CD8-positive, alpha-beta memory T cell (primary cell): Measurements from ENCODE around the gene EEA1. TPM values are rescaled to one million over a fixed set of nuclear protein-coding genes. Genes with fewer than 3 reads are reported as not detected.
"Not testable (repeated sequence)": the region's sequence is repeated elsewhere in the genome, so short reads cannot be mapped to it uniquely, and the experiment has no call there.

Source experiments
- CTCF ChIA-PET: fragments of 350-600 bp; sonication (Branson Sonifier 250); formaldehyde crosslinking; loops from one replicate; lab custom pipeline; 2021; ENCODE audit warnings: antibody characterized with exemption; lab: Charles Lee
- POLR2A ChIA-PET: fragments of 350-600 bp; sonication (Branson Sonifier 250); formaldehyde crosslinking; loops from one replicate; lab custom pipeline; 2021; ENCODE audit warnings: antibody characterized with exemption; lab: Charles Lee
- DNase-seq, 5 donors: peaks; one replicate each; pipeline versions ENCODE4 v3.0.0 to v3.0.0-alpha.2; 2020 to 2022; ENCODE audit warnings: mixed read lengths in 1 of 5
- H3K27ac ChIP-seq: one replicate; pipeline ENCODE4 v1.7.0; 2013; ENCODE audit warnings: low read depth, mild to moderate bottlenecking, low read length, moderate library complexity
- H3K27me3 ChIP-seq: 2 replicates; pipeline ENCODE4 v1.7.0; 2013; ENCODE audit warnings: low read length, mild to moderate bottlenecking; ENCODE audit not compliant: insufficient read depth, poor library complexity, severe bottlenecking
- H3K36me3 ChIP-seq: 2 replicates; pipeline ENCODE4 v1.7.0; 2013; ENCODE audit warnings: mild to moderate bottlenecking, low read length, moderate library complexity; ENCODE audit not compliant: insufficient read depth
- H3K4me1 ChIP-seq: 2 replicates; pipeline ENCODE4 v1.7.0; 2013; ENCODE audit warnings: mild to moderate bottlenecking, low read length, moderate library complexity; ENCODE audit not compliant: insufficient read depth
- H3K4me3 ChIP-seq: 2 replicates; pipeline ENCODE4 v1.7.0; 2013; ENCODE audit warnings: mild to moderate bottlenecking, low read length
- H3K9me3 ChIP-seq: 2 replicates; pipeline ENCODE4 v1.7.0; 2013; ENCODE audit warnings: mild to moderate bottlenecking, low read length
- H3K27ac Mint-ChIP-seq, 8 donors: one replicate each; pipeline ENCODE4 v1.8.0; 2020 to 2021; ENCODE audit warnings: mixed read lengths in 8 of 8, mild to moderate bottlenecking in 6 of 8, inconsistent platforms in 3 of 8, moderate library complexity in 3 of 8
- H3K27me3 Mint-ChIP-seq, 2 donors: one replicate each; pipeline ENCODE4 v1.8.0; 2020 to 2021; ENCODE audit warnings: mixed read lengths in 2 of 2, mild to moderate bottlenecking in 1 of 2, moderate library complexity in 1 of 2
- H3K36me3 Mint-ChIP-seq, 3 donors: one replicate each; pipeline ENCODE4 v1.8.0; 2020 to 2021; ENCODE audit warnings: mixed read lengths in 3 of 3, inconsistent platforms in 1 of 3, mild to moderate bottlenecking in 1 of 3
- H3K4me1 Mint-ChIP-seq, 3 donors: one replicate each; pipeline ENCODE4 v1.8.0; 2020 to 2021; ENCODE audit warnings: mixed read lengths in 3 of 3, inconsistent platforms in 1 of 3, mild to moderate bottlenecking in 1 of 3
- H3K4me3 Mint-ChIP-seq, 7 donors: one replicate each; pipeline ENCODE4 v1.8.0; 2020 to 2021; ENCODE audit warnings: mixed read lengths in 7 of 7, mild to moderate bottlenecking in 6 of 7, moderate library complexity in 4 of 7, inconsistent platforms in 2 of 7
- H3K9me3 Mint-ChIP-seq, 5 donors: one replicate each; pipeline ENCODE4 v1.8.0; 2020 to 2022; ENCODE audit warnings: mixed read lengths in 5 of 5, mild to moderate bottlenecking in 3 of 5, moderate library complexity in 2 of 5, inconsistent platforms in 1 of 5
- polyA plus RNA-seq: library from polyadenylated mRNA; unstranded; fragments of 300-500 nt; fragmentation: Illumina TruSeq; gene quantifications from one replicate; pipeline ENCODE4 v1.2.3, GENCODE V29; 2021
- total RNA-seq, 2 experiments: library from RNA; stranded (reverse); gene quantifications; one replicate each; pipeline ENCODE4 v1.2.3, GENCODE V29; 2021

The EEA1 gene
- total and polyA plus RNA-seq, 3 experiments from 2014 or later = 9.3 to 23.6 (median 21.5) TPM

DNA sequence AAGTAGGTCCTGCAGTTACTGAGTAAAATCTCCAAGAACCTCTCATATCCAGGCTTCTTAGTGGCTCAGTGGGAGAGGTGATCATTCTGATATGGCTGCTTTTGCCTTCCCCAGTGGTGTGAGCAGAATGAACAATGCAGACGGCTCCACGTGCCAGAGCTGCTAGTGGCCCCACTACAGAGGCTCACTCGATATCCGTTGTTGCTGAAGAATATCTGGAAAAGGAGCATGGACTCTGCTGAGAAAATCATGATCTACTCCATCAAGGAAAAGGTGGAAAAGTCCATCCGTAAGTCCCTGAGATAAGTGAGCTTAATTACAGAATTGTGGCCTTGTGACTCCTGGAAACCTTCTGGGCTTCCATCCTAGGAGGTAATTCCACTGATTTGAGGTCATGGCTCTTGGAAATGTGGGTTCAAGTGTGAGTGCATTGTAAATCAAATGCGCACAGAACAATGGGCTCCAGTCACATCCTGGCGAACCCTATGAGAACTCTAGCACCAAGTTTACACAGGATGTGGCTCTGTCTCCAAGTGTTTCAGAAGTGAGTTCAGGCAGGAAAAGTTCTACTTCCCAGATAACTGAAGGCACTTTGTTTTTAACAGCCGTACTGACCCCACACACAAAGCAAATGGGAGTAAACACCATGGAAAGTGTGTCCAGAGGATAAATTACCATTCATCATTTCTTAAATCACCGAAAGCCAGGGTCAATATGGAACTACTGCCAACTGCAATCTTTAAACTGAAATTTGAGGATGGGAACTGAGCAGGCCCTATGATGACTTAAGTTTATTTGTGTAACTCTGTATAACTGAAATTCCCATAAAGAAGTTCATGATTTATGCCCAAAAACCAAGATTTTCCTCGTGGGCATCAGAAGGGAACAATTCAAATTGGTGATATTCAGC, 174.9 kb downstream of the EEA1 start:
- H3K4me3 Mint-ChIP-seq = no peak overlapping the region
- no peaks in the 10 kb centered on the region for H3K9me3 ChIP-seq
- H3K36me3 Mint-ChIP-seq = no peaks in the 10 kb centered on the region
- no peak overlapping the region for H3K4me3 ChIP-seq
- H3K27me3 ChIP-seq = no peaks in the 10 kb centered on the region
- peaks cover 7% of the 10 kb centered on the region for H3K4me1 ChIP-seq
- peaks cover 11 to 17% (median 11%) of the 10 kb centered on the region in 3 donors for H3K4me1 Mint-ChIP-seq
- H3K27ac ChIP-seq = no peak overlapping the region
- ChIA-PET CTCF (no interaction called here), POLR2A (no interaction called here)
- no peaks in the 10 kb centered on the region for H3K9me3 Mint-ChIP-seq
- H3K27ac Mint-ChIP-seq = no peak overlapping the region
- H3K27me3 Mint-ChIP-seq = peaks cover 0 to 9% of the 10 kb centered on the region in 2 donors
- no peak for DNase-seq
- H3K36me3 ChIP-seq = no peaks in the 10 kb centered on the region

DNA sequence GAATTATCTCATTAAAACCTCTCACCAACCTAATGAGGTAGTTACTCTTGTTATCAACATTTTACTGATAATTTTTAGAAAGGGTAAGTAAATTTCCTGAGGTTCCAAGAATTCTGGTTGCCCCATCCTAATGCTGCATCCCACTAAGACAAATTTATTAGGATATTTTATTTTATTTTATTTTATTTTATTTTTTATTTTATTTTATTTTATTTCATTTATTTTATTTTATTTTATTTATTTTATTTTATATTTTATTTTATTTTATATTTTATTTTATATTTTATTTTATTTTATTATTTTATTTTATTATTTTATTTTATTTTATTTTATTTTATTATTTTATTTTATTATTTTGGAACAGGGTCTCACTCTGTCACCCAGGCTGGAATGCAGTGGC, 179.4 kb downstream of the EEA1 start:
- H3K36me3 ChIP-seq, H3K4me1 ChIP-seq, CTCF ChIA-PET, H3K4me3 Mint-ChIP-seq, DNase-seq, H3K9me3 ChIP-seq, H3K27ac ChIP-seq, H3K27me3 Mint-ChIP-seq, H3K27me3 ChIP-seq, H3K9me3 Mint-ChIP-seq, H3K4me1 Mint-ChIP-seq, H3K36me3 Mint-ChIP-seq, H3K4me3 ChIP-seq: not testable (repeated sequence)
- POLR2A ChIA-PET = interaction anchor here (0.6 kb wide), 1 partner anchor 186 kb away, joined by 3 read pairs; no protein-coding TSS in a partner anchor
- H3K27ac Mint-ChIP-seq = peak overlapping the region in 1 of 8 donors; percentile 36

DNA sequence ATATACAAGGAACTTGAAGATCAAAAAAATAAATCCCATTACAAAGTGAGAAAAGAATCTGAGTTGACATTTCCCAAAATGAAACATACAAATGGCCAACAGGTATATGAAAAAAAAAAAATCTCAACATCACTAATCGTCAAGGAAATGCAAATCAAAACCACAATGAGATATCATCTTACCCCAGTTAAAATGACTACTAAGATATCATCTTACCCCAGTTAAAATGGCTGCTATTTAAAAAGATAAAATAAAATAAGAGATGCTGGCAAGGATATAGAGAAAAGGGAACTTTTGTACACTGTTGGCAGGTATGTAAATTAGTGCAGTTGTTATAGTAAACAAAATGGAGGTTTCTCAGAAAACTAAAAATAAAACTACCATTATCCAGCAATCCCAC, 181.9 kb downstream of the EEA1 start:
- H3K4me3 ChIP-seq = no peak overlapping the region
- no peak overlapping the region for H3K27ac ChIP-seq
- no peaks in the 10 kb centered on the region for H3K36me3 ChIP-seq
- H3K4me1 ChIP-seq = no peaks in the 10 kb centered on the region
- H3K36me3 Mint-ChIP-seq = no peaks in the 10 kb centered on the region
- peaks cover 2 to 5% (median 4%) of the 10 kb centered on the region in 3 donors for H3K4me1 Mint-ChIP-seq
- H3K27me3 ChIP-seq = no peaks in the 10 kb centered on the region
- H3K27me3 Mint-ChIP-seq = peaks cover 4 to 11% of the 10 kb centered on the region in 2 donors
- no peak for DNase-seq
- ChIA-PET POLR2A (no interaction called here), CTCF (no interaction called here)
- no peaks in the 10 kb centered on the region for H3K9me3 ChIP-seq
- H3K27ac Mint-ChIP-seq = no peak overlapping the region
- no peaks in the 10 kb centered on the region for H3K9me3 Mint-ChIP-seq
- no peak overlapping the region for H3K4me3 Mint-ChIP-seq

DNA sequence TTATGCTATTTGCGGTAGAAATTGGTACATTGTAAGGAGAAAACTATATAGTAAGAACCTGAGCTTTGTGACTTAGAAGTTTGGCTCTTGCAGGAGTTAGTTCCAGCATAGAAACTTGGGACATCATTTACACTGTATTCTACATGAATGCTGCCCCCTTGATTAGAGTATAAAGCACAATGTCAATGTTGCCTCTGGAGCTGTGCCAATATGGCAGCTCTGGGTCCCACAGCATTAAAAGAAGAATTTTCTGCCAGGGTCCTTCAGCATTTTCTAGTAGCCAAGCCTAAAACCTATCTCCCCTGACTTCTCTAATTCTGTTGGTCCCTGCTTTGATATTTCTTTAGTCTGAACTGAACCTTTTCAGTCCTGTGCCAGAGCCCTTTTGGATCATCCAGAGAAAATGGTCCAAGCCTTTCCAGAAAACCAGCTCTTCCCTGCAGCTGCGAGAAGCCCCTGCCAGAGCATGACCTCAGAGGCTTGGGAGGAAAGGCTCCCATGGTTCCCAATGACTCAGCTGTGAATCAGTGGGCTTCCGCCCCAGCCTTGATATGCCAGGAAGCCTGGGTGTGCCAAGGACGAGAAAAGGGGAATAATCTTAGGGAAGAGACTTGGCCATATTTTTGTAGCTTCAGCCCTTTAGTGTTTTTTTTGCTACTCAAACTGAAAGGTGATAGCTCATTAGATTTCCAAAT, 183.1 kb downstream of the EEA1 start:
- no peaks in the 10 kb centered on the region for H3K27me3 ChIP-seq
- no peak for DNase-seq
- H3K36me3 ChIP-seq = no peaks in the 10 kb centered on the region
- no peak overlapping the region for H3K4me3 ChIP-seq
- no peak overlapping the region for H3K27ac ChIP-seq
- Mint-ChIP-seq H3K27me3 (peaks cover 7 to 17% of the 10 kb centered on the region in 2 donors), H3K4me1 (peaks cover 2 to 5% (median 4%) of the 10 kb centered on the region in 3 donors), H3K27ac (no peak overlapping the region), H3K9me3 (no peaks in the 10 kb centered on the region), H3K4me3 (no peak overlapping the region), H3K36me3 (no peaks in the 10 kb centered on the region)
- no peaks in the 10 kb centered on the region for H3K9me3 ChIP-seq
- POLR2A ChIA-PET = no interaction called here
- CTCF ChIA-PET = no interaction called here
- H3K4me1 ChIP-seq = no peaks in the 10 kb centered on the region

DNA sequence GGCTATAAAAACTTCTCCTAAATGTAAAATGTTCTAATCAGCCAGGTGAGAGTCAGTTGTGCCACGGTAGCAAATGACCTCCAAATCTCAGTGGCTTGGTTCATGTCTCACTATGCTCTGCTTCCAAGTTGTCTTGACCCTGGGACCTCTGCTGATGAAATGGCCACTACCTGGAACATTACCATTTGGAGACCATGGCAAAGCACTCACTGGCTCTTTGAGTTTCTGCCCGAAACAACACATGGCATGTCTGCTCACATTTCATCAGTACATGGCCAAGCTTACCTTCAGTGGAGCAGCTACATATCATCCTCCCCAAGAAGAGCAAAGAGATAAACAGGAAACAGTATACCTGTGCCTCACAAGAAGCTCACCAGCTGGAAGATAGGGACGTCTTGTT, 186.1 kb downstream of the EEA1 start:
- peaks cover 2 to 5% (median 4%) of the 10 kb centered on the region in 3 donors for H3K4me1 Mint-ChIP-seq
- no peaks in the 10 kb centered on the region for H3K9me3 Mint-ChIP-seq
- no peak overlapping the region for H3K4me3 Mint-ChIP-seq
- H3K4me3 ChIP-seq = no peak overlapping the region
- H3K4me1 ChIP-seq = no peaks in the 10 kb centered on the region
- no peak overlapping the region for H3K27ac Mint-ChIP-seq
- no peaks in the 10 kb centered on the region for H3K36me3 Mint-ChIP-seq
- CTCF ChIA-PET = no interaction called here
- no peak for DNase-seq
- H3K27me3 Mint-ChIP-seq = peaks cover 7 to 11% of the 10 kb centered on the region in 2 donors
- no peaks in the 10 kb centered on the region for H3K9me3 ChIP-seq
- no peaks in the 10 kb centered on the region for H3K27me3 ChIP-seq
- no peak overlapping the region for H3K27ac ChIP-seq
- POLR2A ChIA-PET = no interaction called here
- H3K36me3 ChIP-seq = no peaks in the 10 kb centered on the region

DNA sequence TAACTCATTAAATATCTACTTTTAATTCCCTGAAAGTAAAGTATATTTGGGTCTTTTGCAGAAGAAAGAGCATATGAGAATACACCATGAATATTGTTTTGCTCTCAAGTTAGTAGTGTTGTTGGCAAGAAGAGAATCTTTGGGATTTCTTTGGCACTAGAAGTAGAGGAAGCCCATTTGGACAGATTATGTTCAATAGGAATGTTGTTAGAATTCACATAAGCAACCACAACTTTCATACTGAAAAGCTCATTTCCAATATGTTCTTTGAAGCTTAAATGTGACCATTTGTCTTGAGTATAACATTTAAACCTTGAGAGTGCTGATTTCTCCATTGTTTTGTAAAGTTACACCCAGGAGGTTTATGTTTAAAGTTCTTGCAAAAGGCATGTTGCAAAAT, 188.7 kb downstream of the EEA1 start:
- Mint-ChIP-seq H3K27ac (no peak overlapping the region), H3K27me3 (peaks cover 6 to 21% of the 10 kb centered on the region in 2 donors), H3K4me3 (no peak overlapping the region), H3K4me1 (no peaks in the 10 kb centered on the region), H3K9me3 (no peaks in the 10 kb centered on the region), H3K36me3 (no peaks in the 10 kb centered on the region)
- Histone ChIP-seq H3K27ac (no peak overlapping the region), H3K9me3 (no peaks in the 10 kb centered on the region), H3K27me3 (no peaks in the 10 kb centered on the region), H3K36me3 (no peaks in the 10 kb centered on the region), H3K4me1 (no peaks in the 10 kb centered on the region), H3K4me3 (no peak overlapping the region)
- POLR2A ChIA-PET = no interaction called here
- DNase-seq = no peak
- CTCF ChIA-PET = no interaction called here

DNA sequence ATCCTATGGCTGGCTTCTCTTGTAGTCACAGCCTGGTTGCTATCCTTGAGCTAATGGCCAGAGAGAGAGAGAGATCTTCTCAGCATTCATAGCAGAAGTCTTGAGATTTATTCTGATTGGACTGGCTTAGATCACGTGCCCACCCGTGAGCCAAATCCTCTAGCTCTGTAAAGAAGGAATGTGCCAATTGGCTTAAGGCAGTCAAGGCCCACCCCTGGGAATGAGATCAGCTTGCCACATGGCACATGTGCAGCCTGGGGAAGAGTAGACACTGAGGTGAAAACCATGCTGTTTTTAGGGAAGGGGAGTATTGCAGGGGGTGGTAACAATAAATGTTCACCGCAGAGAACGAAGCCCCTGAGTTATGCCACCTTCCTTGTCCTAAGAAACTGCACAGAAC, 190.0 kb downstream of the EEA1 start:
- DNase-seq = no peak
- Mint-ChIP-seq H3K36me3 (no peaks in the 10 kb centered on the region), H3K9me3 (no peaks in the 10 kb centered on the region), H3K4me1 (no peaks in the 10 kb centered on the region), H3K4me3 (no peak overlapping the region), H3K27me3 (peaks cover 6 to 21% of the 10 kb centered on the region in 2 donors), H3K27ac (no peak overlapping the region)
- POLR2A ChIA-PET = no interaction called here
- Histone ChIP-seq H3K27me3 (no peaks in the 10 kb centered on the region), H3K36me3 (no peaks in the 10 kb centered on the region), H3K4me1 (no peaks in the 10 kb centered on the region), H3K9me3 (no peaks in the 10 kb centered on the region), H3K4me3 (no peak overlapping the region), H3K27ac (no peak overlapping the region)
- CTCF ChIA-PET = no interaction called here
